GM12864 (cell line): ENCODE data around the gene TAL1.

Experiments
- DNase-seq: peaks from one replicate; pipeline ENCODE4 v3.0.0-alpha.2; 2011; ENCODE audit warnings: low read depth
- H3K4me3 ChIP-seq: 2 replicates; pipeline ENCODE4 v1.5.1; 2011; ENCODE audit warnings: mild to moderate bottlenecking, low read depth, low read length, control low read depth
- TF ChIP-seq, protein P1 (sequence below): IDR thresholded peaks from 2 replicates; pipeline ENCODE4 v1.5.1; 2011; ENCODE audit warnings: low read depth, mild to moderate bottlenecking, moderate library complexity, low read length, control low read depth, inconsistent platforms; ENCODE audit errors: missing control alignments

Gene TAL1

DNA sequence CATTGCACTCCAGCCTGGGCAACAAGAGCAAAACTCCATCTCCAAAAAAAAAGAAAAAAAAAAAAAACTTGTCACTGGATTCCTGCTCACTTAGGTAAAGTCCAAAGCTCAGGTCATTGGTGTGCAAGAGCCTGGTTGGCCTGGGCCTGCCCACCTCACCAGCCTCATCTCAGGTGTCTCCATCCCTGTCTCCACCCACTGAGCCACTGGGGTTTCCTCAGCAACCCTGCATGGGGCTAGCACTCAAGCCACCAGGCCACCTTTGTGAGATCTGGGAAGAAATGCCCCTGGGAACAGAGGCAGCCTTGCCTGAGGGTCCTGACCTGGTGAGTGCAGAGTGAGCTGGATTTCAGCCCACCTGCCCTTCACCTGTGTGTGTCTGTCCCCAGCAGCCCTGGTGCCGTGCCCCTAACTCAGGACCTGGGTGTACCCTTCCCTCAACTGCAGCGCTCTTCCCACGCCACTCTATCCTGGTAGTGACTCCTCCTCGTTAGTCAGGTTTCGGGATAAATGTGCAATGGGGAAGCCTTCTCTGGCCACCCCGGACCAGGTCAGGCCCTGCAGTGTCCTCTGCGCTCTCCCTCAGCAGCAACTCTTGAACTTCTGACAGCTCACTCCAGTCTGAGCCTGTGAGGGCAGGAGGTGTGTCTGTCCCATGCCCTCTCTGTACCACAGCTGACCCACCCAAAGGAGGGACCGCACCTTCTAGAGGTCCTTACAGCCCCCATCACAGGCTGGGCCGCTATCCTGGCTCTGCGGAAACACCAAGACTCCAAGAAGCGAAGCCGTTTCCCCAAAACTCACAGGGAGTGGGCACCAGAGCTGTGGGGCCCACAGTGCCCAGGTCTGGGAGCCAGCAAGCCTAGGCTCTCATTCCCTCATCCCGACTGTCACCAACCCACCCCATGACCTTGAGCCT, 45.5 kb downstream of the TAL1 start:
- H3K4me3 ChIP-seq: no peak overlapping the region
- DNase-seq: no peak
- TF ChIP-seq, protein P1, sequence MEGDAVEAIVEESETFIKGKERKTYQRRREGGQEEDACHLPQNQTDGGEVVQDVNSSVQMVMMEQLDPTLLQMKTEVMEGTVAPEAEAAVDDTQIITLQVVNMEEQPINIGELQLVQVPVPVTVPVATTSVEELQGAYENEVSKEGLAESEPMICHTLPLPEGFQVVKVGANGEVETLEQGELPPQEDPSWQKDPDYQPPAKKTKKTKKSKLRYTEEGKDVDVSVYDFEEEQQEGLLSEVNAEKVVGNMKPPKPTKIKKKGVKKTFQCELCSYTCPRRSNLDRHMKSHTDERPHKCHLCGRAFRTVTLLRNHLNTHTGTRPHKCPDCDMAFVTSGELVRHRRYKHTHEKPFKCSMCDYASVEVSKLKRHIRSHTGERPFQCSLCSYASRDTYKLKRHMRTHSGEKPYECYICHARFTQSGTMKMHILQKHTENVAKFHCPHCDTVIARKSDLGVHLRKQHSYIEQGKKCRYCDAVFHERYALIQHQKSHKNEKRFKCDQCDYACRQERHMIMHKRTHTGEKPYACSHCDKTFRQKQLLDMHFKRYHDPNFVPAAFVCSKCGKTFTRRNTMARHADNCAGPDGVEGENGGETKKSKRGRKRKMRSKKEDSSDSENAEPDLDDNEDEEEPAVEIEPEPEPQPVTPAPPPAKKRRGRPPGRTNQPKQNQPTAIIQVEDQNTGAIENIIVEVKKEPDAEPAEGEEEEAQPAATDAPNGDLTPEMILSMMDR: no peak

DNA sequence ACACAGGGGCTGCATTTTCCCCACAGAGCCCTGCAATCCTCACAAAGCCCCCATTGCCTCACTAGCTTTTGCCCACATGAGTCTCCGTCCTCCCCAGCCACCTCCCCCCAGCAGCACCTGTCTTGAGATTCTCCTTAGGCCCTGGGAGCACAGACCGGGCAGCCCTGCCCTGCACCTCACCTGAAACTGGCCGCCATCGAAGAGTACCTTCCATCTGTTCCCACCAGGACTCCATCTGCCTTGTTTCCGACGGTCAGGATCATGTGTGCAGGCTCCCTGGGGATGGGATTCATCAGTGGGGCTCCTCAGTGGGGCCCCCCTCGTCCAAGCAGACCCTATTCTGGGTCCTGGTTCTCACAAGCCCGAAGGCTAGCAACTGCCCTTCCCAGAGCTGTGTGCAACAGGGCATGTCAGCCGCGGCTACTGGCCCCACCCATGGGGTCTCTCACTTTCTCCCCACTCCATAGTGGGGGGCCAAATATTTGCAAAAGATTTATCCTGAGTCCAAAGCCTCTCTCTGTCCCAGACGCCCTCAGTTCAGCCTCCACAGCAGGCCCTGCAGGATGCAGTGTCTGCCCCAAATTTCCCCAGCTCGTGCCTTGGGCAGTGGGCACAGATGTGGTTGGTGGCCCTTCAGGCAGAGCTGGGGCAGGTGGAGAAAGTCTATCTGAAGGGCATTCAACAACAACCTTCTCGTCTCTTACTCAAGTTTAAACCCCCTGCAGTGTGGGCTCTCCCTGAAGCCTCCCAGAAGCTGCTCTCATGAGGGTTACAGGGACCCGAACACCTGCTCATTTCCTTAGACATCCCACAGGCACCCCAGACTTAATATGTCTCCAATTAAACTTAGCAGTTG, 47.0 kb downstream of the TAL1 start:
- no peak for DNase-seq
- TF ChIP-seq, protein P1: no peak
- H3K4me3 ChIP-seq: no peak overlapping the region

DNA sequence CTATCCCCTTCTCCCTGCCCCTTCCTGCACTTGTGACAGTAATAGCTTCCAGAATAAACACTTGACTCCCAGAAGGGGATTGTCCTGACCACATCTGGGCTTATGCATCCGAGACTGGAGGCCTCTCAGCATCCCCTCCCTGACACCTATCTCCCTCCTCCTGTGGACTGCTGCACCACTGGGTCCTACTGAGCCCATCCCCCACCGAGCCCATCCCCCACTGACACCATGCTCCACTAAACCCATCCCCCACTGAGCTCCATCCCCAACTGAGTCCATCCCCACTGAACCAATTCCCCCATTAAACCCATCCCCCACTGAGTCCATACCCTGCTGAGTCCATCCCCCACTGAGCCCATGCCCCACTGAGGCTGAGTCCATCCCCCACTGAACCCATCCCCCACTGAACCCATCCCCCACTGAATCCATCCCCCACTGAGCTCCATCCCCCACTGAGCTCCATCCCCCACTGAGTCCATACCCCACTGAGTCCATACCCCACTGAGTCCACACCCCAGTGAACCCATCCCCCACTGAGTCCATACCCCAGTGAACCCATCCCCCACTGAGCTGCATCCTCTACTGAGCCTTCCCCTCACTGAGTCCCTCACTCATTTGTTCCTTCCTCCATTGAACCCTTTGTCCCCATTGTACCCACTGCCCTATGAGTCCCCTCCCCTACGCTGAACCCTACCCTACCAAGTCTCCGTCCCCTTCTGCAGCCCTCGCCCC, 47.8 kb downstream of the TAL1 start:
- TF ChIP-seq, protein P1: no peak
- no peak for DNase-seq
- no peak overlapping the region for H3K4me3 ChIP-seq

DNA sequence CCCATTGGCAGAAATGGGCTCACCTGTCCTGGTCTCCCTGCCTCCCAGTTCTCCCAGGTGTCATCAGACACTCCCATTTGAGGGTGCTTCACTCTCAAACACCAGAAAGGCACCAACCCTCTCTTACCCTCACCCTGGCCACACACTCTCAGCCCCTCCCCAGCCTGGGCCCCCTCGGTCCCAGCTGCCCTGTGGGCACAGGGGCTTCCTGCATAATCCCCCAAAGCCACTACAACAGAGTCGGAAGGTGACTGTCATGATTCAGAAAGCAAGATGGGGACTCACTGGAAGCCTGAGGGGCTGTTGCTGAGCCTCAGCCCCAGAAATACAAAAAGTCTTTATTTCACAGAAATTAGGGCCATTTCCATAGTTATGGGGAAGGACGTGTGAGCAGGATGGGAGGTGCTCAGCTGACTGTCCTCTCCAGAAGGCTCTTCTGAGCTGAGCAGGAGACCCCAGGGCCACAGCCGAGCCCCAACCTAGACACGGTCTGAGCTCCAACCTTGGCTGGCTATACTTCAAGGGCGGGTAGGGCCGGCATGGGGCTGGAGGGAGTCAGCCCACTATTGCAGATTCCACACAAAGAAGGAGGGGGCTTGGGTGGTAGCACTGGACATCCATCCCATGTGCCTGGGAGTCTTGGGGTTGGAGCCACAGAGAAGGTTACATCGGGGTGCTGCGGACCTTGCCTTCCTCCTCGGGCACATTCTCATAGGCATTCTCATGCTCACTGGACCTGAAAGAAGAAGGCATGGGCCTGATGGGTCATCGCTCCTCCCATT, 48.5 kb downstream of the TAL1 start:
- TF ChIP-seq, protein P1: no peak
- DNase-seq: no peak
- H3K4me3 ChIP-seq: no peak overlapping the region

DNA sequence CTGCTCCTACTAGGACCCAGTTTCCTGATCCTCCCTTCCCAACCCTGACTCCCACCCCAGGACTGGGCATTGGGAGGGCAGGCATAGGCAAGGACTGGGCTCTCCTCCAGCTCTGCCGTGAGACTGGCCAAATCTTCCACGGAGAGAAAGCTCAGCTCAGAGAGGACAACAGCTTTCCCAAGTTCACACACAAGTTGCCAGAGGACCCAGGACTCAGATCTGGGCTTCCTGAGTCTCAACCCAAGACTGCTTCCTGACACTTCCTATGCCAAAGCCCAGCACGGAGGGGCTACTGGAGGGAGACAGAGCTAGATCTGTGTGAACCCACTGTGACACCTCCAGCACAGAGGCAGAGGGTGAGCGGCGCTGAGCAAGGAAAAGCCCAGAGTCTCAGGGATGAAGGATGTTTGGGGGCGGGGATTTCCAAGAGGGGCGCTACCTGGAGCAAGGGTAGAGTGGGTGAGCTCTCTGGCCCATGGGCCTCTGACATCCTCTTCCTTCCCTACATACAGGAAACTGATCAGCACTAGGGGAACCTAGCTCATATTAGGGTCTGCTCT, 49.3 kb downstream of the TAL1 start:
- no peak overlapping the region for H3K4me3 ChIP-seq
- TF ChIP-seq, protein P1: no peak

More for the DNA sequence above, 49.3 kb downstream of the TAL1 start:
- DNase-seq: no peak
